WTC11 (cell line): Measurements from ENCODE around the gene AMACR.

Experiments used
- NR1H2 ChIP-seq: sonication (generic); formaldehyde crosslinking; IDR thresholded peaks from 2 replicates; pipeline ENCODE4 v1.9.0; 2021; ENCODE audit warnings: mild to moderate bottlenecking, moderate library complexity, missing genetic modification reagents
- PREB ChIP-seq: sonication (generic); formaldehyde crosslinking; IDR thresholded peaks from 2 replicates; pipeline ENCODE4 v1.8.1; 2022; ENCODE audit warnings: mild to moderate bottlenecking, missing genetic modification reagents, moderate library complexity, borderline replicate concordance
- SMAD4 ChIP-seq: sonication (generic); formaldehyde crosslinking; IDR thresholded peaks from 2 replicates; pipeline ENCODE4 v1.8.0; 2022; ENCODE audit warnings: mild to moderate bottlenecking, missing genetic modification reagents
- ZNF138 ChIP-seq: sonication (generic); formaldehyde crosslinking; conservative IDR thresholded peaks from 2 replicates; pipeline ENCODE4 v1.8.1; 2022; ENCODE audit warnings: mild to moderate bottlenecking, moderate library complexity, missing genetic modification reagents
- ZNF425 ChIP-seq: fragments of 250-450 bp; sonication (Bioruptor Pico); conservative IDR thresholded peaks from 2 replicates; pipeline ENCODE4 v1.9.0; 2021; ENCODE audit warnings: mild to moderate bottlenecking
- TF ChIP-seq, protein P1 (sequence below): fragments of 200-600 bp; IDR thresholded peaks from 2 replicates; pipeline ENCODE4 v1.8.0; 2022; ENCODE audit warnings: antibody characterized with exemption
- TF ChIP-seq, protein P2 (sequence below): sonication (generic); formaldehyde crosslinking; IDR thresholded peaks from 2 replicates; pipeline ENCODE4 v1.8.1; 2023; ENCODE audit warnings: mild to moderate bottlenecking, missing genetic modification reagents, moderate library complexity
- TF ChIP-seq, protein P3 (sequence below): sonication (generic); formaldehyde crosslinking; conservative IDR thresholded peaks from 2 replicates; pipeline ENCODE4 v1.8.1; 2023; ENCODE audit warnings: mild to moderate bottlenecking, low read depth, missing genetic modification reagents, moderate library complexity
- TF ChIP-seq, protein P4 (sequence below): fragments of 250-450 bp; sonication (Bioruptor Pico); IDR thresholded peaks from 2 replicates; pipeline ENCODE4 v1.9.0; 2021; ENCODE audit warnings: mild to moderate bottlenecking

- TF ChIP-seq, protein P1, sequence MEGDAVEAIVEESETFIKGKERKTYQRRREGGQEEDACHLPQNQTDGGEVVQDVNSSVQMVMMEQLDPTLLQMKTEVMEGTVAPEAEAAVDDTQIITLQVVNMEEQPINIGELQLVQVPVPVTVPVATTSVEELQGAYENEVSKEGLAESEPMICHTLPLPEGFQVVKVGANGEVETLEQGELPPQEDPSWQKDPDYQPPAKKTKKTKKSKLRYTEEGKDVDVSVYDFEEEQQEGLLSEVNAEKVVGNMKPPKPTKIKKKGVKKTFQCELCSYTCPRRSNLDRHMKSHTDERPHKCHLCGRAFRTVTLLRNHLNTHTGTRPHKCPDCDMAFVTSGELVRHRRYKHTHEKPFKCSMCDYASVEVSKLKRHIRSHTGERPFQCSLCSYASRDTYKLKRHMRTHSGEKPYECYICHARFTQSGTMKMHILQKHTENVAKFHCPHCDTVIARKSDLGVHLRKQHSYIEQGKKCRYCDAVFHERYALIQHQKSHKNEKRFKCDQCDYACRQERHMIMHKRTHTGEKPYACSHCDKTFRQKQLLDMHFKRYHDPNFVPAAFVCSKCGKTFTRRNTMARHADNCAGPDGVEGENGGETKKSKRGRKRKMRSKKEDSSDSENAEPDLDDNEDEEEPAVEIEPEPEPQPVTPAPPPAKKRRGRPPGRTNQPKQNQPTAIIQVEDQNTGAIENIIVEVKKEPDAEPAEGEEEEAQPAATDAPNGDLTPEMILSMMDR, result no peak
- TF ChIP-seq, protein P2, sequence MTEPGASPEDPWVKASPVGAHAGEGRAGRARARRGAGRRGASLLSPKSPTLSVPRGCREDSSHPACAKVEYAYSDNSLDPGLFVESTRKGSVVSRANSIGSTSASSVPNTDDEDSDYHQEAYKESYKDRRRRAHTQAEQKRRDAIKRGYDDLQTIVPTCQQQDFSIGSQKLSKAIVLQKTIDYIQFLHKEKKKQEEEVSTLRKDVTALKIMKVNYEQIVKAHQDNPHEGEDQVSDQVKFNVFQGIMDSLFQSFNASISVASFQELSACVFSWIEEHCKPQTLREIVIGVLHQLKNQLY (CRISPR knock-in tag), result no peak
- TF ChIP-seq NR1H2 (CRISPR knock-in tag), result no peak
- TF ChIP-seq ZNF425 (CRISPR knock-in tag), result no peak
- TF ChIP-seq PREB (CRISPR knock-in tag), result no peak
- TF ChIP-seq ZNF138 (CRISPR knock-in tag), result no peak
- TF ChIP-seq, protein P3, sequence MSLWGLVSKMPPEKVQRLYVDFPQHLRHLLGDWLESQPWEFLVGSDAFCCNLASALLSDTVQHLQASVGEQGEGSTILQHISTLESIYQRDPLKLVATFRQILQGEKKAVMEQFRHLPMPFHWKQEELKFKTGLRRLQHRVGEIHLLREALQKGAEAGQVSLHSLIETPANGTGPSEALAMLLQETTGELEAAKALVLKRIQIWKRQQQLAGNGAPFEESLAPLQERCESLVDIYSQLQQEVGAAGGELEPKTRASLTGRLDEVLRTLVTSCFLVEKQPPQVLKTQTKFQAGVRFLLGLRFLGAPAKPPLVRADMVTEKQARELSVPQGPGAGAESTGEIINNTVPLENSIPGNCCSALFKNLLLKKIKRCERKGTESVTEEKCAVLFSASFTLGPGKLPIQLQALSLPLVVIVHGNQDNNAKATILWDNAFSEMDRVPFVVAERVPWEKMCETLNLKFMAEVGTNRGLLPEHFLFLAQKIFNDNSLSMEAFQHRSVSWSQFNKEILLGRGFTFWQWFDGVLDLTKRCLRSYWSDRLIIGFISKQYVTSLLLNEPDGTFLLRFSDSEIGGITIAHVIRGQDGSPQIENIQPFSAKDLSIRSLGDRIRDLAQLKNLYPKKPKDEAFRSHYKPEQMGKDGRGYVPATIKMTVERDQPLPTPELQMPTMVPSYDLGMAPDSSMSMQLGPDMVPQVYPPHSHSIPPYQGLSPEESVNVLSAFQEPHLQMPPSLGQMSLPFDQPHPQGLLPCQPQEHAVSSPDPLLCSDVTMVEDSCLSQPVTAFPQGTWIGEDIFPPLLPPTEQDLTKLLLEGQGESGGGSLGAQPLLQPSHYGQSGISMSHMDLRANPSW (CRISPR knock-in tag), result no peak
- TF ChIP-seq, protein P4, sequence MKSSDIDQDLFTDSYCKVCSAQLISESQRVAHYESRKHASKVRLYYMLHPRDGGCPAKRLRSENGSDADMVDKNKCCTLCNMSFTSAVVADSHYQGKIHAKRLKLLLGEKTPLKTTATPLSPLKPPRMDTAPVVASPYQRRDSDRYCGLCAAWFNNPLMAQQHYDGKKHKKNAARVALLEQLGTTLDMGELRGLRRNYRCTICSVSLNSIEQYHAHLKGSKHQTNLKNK, result no peak
- TF ChIP-seq SMAD4 (CRISPR knock-in tag), result no peak
These were observed 639 bp downstream of the AMACR start for GRCh38 chr5:34007201-34007620.
